HAP-1 (cell line): ENCODE data around the gene FASTKD2.

Experiments used
- DNase-seq, 2 experiments: peaks; one replicate each; pipeline ENCODE4 v3.0.0-alpha.2; 2016 to 2020; ENCODE audit warnings: low spot score in 2 of 2
- H3K27me3 ChIP-seq: fragments of 250-450 bp; sonication (Bioruptor Pico); 2 replicates; pipeline ENCODE4 v1.5.1; 2020; ENCODE audit warnings: low read depth, mild to moderate bottlenecking, moderate library complexity
- H3K36me3 ChIP-seq: fragments of 250-450 bp; sonication (Bioruptor Pico); replicated peaks from 2 replicates; pipeline ENCODE4 v1.5.1; 2020; ENCODE audit warnings: mild to moderate bottlenecking
- H3K4me1 ChIP-seq: fragments of 250-450 bp; sonication (Bioruptor Pico); 2 replicates; pipeline ENCODE4 v1.5.1; 2020; ENCODE audit warnings: mild to moderate bottlenecking
- H3K4me3 ChIP-seq: fragments of 250-450 bp; sonication (Bioruptor Pico); 2 replicates; pipeline ENCODE4 v1.5.1; 2020; ENCODE audit warnings: mild to moderate bottlenecking, moderate library complexity
- H3K9me3 ChIP-seq: fragments of 250-450 bp; sonication (Bioruptor Pico); 2 replicates; pipeline ENCODE4 v1.5.1; 2020; ENCODE audit warnings: mild to moderate bottlenecking, moderate library complexity
- in situ Hi-C: fragments of 300-500 bp; cut with MboI; formaldehyde crosslinking; loops from 3 replicates; pipeline ENCODE4 v1.14.3; 2020; ENCODE audit warnings: low sequenced_read_pairs, inconsistent platforms, mixed read lengths

The FASTKD2 gene

GRCh38 chr2:206833291-206833690, 67.9 kb downstream of the FASTKD2 start:
- in situ Hi-C loops: no loop called here

GRCh38 chr2:206836722-206837121, 71.3 kb downstream of the FASTKD2 start:
- in situ Hi-C loops: no loop called here
- H3K4me1 ChIP-seq: no peaks in the 10 kb centered on the region
- no peaks in the 10 kb centered on the region for H3K27me3 ChIP-seq
- H3K36me3 ChIP-seq: no peaks in the 10 kb centered on the region
- DNase-seq: no peak
- no peaks in the 10 kb centered on the region; the same call in 1 of the 2 replicates for H3K9me3 ChIP-seq
- no peak overlapping the region for H3K4me3 ChIP-seq

More at GRCh38 chr2:206833291-206833690, 67.9 kb downstream of the FASTKD2 start:
- H3K27me3 ChIP-seq: no peaks in the 10 kb centered on the region
- no peak for DNase-seq
- no peaks in the 10 kb centered on the region for H3K4me1 ChIP-seq
- H3K9me3 ChIP-seq: no peaks in the 10 kb centered on the region; the same call in 1 of the 2 replicates
- H3K4me3 ChIP-seq: no peak overlapping the region
- no peaks in the 10 kb centered on the region for H3K36me3 ChIP-seq

- Histone ChIP-seq H3K9me3 (no peaks in the 10 kb centered on the region; the same call in 1 of the 2 replicates), H3K27me3 (no peaks in the 10 kb centered on the region), H3K36me3 (no peaks in the 10 kb centered on the region), H3K4me3 (no peak overlapping the region), H3K4me1 (no peaks in the 10 kb centered on the region)
- DNase-seq: no peak
- in situ Hi-C loops: no loop called here
Observed at GRCh38 chr2:206837775-206838174, 72.4 kb downstream of the FASTKD2 start.

- Histone ChIP-seq H3K4me1 (no peaks in the 10 kb centered on the region), H3K36me3 (no peaks in the 10 kb centered on the region), H3K9me3 (no peaks in the 10 kb centered on the region; the same call in 1 of the 2 replicates), H3K4me3 (no peak overlapping the region), H3K27me3 (no peaks in the 10 kb centered on the region)
- DNase-seq: no peak
- in situ Hi-C loops: no loop called here
Observed at GRCh38 chr2:206838690-206839089, 73.3 kb downstream of the FASTKD2 start.

- no peaks in the 10 kb centered on the region for H3K9me3 ChIP-seq
- H3K27me3 ChIP-seq: no peaks in the 10 kb centered on the region
- no peak overlapping the region for H3K4me3 ChIP-seq
- no peak for DNase-seq
- in situ Hi-C loops: no loop called here
- H3K36me3 ChIP-seq: no peaks in the 10 kb centered on the region
- H3K4me1 ChIP-seq: no peaks in the 10 kb centered on the region
Observed at GRCh38 chr2:206840999-206841398, 75.6 kb downstream of the FASTKD2 start.
